SK-N-SH treated with all-trans-retinoic acid at 6 μM for 48 hours (cell line): ENCODE measurements around the gene FAM219B.

Source experiments
- CSDC2 ChIP-seq: fragments of 250-450 bp; sonication (Bioruptor Pico); IDR thresholded peaks from 2 replicates; pipeline ENCODE4 v1.5.0; 2020; ENCODE audit warnings: mild to moderate bottlenecking, moderate library complexity
- GLIS3 ChIP-seq: fragments of 250-450 bp; sonication (Bioruptor Pico); IDR thresholded peaks from 2 replicates; pipeline ENCODE4 v1.5.0; 2020; ENCODE audit warnings: mild to moderate bottlenecking, moderate library complexity
- RARB ChIP-seq: fragments of 250-450 bp; sonication (Bioruptor Pico); IDR thresholded peaks from 2 replicates; pipeline ENCODE4 v1.8.0; 2021; ENCODE audit warnings: mild to moderate bottlenecking, moderate library complexity
- SNAI2 ChIP-seq: fragments of 250-450 bp; sonication (Bioruptor Pico); IDR thresholded peaks from 2 replicates; pipeline ENCODE4 v1.5.0; 2020; ENCODE audit warnings: mild to moderate bottlenecking, moderate library complexity
- ZFP30 ChIP-seq: fragments of 450-650 bp; formaldehyde crosslinking; IDR thresholded peaks from 2 replicates; pipeline ENCODE4 v1.5.0; 2022; ENCODE audit warnings: mild to moderate bottlenecking, moderate library complexity
- ZNF565 ChIP-seq: fragments of 450-650 bp; formaldehyde crosslinking; conservative IDR thresholded peaks from 2 replicates; pipeline ENCODE4 v1.5.0; 2020; ENCODE audit warnings: low read depth, mild to moderate bottlenecking, moderate library complexity
- TF ChIP-seq, protein P1 (sequence below): fragments of 250-450 bp; sonication (Bioruptor Pico); IDR thresholded peaks from 2 replicates; pipeline ENCODE4 v1.5.1; 2021; ENCODE audit warnings: mild to moderate bottlenecking, moderate library complexity

DNA sequence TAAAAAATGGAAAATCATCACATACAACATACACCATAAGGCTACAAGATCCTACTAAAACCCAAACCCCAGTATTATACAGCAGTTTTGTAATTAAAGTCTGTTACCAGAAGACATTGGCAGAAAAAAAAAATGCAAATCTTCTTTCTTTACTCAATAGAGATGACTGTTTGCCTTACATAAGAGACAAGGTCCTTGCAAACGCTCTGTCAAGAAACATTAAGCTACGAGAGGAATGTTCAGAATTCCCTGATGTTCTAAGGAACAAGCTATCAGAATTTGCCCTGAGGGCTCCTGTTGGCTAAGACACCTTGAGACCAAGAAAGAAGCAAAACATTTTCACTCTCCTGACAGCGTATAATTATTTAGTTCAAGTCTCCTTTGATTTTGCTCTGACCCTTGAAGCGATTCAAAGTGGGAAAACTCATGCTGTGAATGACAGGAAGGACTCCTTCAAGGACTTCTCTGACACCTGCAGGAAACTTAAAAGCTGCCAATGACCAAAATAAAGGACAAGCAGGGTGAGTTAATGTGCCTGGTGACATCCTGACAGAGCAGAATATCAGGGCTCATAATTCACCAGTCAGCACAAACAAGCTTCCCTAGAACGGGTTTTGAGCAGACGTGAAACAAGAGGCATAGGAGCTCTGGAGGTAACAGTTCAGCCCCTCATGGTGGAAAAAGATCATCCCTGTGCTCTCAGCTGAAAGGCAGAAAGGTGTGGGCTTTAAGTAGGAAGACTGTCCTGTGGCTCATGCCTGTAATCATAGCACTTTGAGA is 36.0 kb downstream of the FAM219B start:
- TF ChIP-seq, protein P1, sequence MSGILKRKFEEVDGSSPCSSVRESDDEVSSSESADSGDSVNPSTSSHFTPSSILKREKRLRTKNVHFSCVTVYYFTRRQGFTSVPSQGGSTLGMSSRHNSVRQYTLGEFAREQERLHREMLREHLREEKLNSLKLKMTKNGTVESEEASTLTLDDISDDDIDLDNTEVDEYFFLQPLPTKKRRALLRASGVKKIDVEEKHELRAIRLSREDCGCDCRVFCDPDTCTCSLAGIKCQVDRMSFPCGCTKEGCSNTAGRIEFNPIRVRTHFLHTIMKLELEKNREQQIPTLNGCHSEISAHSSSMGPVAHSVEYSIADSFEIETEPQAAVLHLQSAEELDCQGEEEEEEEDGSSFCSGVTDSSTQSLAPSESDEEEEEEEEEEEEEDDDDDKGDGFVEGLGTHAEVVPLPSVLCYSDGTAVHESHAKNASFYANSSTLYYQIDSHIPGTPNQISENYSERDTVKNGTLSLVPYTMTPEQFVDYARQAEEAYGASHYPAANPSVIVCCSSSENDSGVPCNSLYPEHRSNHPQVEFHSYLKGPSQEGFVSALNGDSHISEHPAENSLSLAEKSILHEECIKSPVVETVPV: no peak
- TF ChIP-seq ZFP30 (CRISPR knock-in tag) (no peak), GLIS3 (CRISPR knock-in tag) (no peak), RARB (no peak), CSDC2 (CRISPR knock-in tag) (no peak), ZNF565 (no peak), SNAI2 (no peak)
